Activated naive CD8-positive, alpha-beta T cell treated with anti-CD3 and anti-CD28 coated beads, Interleukin-2, amount 10 ng/mL, durations not matched to agents 7 days and 5 days (primary cell): Measurements from ENCODE around the gene TAGLN2. TPM values are rescaled to one million over a fixed set of nuclear protein-coding genes. Genes with fewer than 3 reads are reported as not detected.

Experiments used
- ATAC-seq: fragments of 150-1000 bp; cut with Tn5 transposase; one replicate; pipeline ENCODE4 v1.10.0; 2021; ENCODE audit warnings: low read depth, moderate library complexity
- POLR2A ChIA-PET: fragments of 350-600 bp; sonication (Branson Sonifier 250); formaldehyde crosslinking; loops from one replicate; lab custom pipeline; 2021; ENCODE audit warnings: antibody characterized with exemption; lab: Charles Lee
- DNase-seq: peaks from one replicate; pipeline ENCODE4 v3.0.0; 2021
- H3K27ac Mint-ChIP-seq: one replicate; pipeline ENCODE4 v1.8.0; 2022; ENCODE audit warnings: mild to moderate bottlenecking, mixed read lengths
- H3K27me3 Mint-ChIP-seq: one replicate; pipeline ENCODE4 v1.8.0; 2022; ENCODE audit warnings: mild to moderate bottlenecking, moderate library complexity, mixed read lengths
- H3K36me3 Mint-ChIP-seq: one replicate; pipeline ENCODE4 v1.8.0; 2021; ENCODE audit warnings: mild to moderate bottlenecking, mixed read lengths
- H3K4me1 Mint-ChIP-seq: one replicate; pipeline ENCODE4 v1.8.0; 2021; ENCODE audit warnings: mixed read lengths
- H3K4me3 Mint-ChIP-seq: one replicate; pipeline ENCODE4 v1.8.0; 2022; ENCODE audit warnings: mild to moderate bottlenecking, moderate library complexity, mixed read lengths
- H3K9me3 Mint-ChIP-seq: one replicate; pipeline ENCODE4 v1.8.0; 2021; ENCODE audit warnings: mixed read lengths
- total RNA-seq, 2 experiments: library from RNA; stranded (reverse); gene quantifications; one replicate each; pipeline ENCODE4 v1.2.3, GENCODE V29; 2021

The TAGLN2 gene
- total RNA-seq, 2 experiments from 2014 or later: 384 to 388 TPM

- no peak for ATAC-seq
- H3K4me1 Mint-ChIP-seq: no peaks in the 10 kb centered on the region
- no peak overlapping the region for H3K4me3 Mint-ChIP-seq
- no peaks in the 10 kb centered on the region for H3K36me3 Mint-ChIP-seq
- POLR2A ChIA-PET: no interaction called here
- no peaks in the 10 kb centered on the region for H3K9me3 Mint-ChIP-seq
- peaks cover 26% of the 10 kb centered on the region for H3K27me3 Mint-ChIP-seq
- no peak for DNase-seq
- no peak overlapping the region for H3K27ac Mint-ChIP-seq
Observed at GRCh38 chr1:159958719-159959380, 33.5 kb upstream of the TAGLN2 start.

GRCh38 chr1:159957824-159958268 lies 32.5 kb upstream of the TAGLN2 start:
- no peaks in the 10 kb centered on the region for H3K9me3 Mint-ChIP-seq
- H3K27me3 Mint-ChIP-seq: peaks cover 24% of the 10 kb centered on the region
- H3K4me3 Mint-ChIP-seq: no peak overlapping the region
- ATAC-seq (no peak), DNase-seq (no peak)
- POLR2A ChIA-PET: no interaction called here
- H3K4me1 Mint-ChIP-seq: no peaks in the 10 kb centered on the region
- no peak overlapping the region for H3K27ac Mint-ChIP-seq
- no peaks in the 10 kb centered on the region for H3K36me3 Mint-ChIP-seq

GRCh38 chr1:159955456-159955855 lies 30.1 kb upstream of the TAGLN2 start:
- no peak overlapping the region for H3K4me3 Mint-ChIP-seq
- ATAC-seq (no peak), DNase-seq (no peak)
- H3K27me3 Mint-ChIP-seq: peaks cover 31% of the 10 kb centered on the region
- peaks cover 2% of the 10 kb centered on the region for H3K4me1 Mint-ChIP-seq
- H3K36me3 Mint-ChIP-seq: no peaks in the 10 kb centered on the region
- no peak overlapping the region for H3K27ac Mint-ChIP-seq
- H3K9me3 Mint-ChIP-seq: no peaks in the 10 kb centered on the region
- POLR2A ChIA-PET: no interaction called here

DNA sequence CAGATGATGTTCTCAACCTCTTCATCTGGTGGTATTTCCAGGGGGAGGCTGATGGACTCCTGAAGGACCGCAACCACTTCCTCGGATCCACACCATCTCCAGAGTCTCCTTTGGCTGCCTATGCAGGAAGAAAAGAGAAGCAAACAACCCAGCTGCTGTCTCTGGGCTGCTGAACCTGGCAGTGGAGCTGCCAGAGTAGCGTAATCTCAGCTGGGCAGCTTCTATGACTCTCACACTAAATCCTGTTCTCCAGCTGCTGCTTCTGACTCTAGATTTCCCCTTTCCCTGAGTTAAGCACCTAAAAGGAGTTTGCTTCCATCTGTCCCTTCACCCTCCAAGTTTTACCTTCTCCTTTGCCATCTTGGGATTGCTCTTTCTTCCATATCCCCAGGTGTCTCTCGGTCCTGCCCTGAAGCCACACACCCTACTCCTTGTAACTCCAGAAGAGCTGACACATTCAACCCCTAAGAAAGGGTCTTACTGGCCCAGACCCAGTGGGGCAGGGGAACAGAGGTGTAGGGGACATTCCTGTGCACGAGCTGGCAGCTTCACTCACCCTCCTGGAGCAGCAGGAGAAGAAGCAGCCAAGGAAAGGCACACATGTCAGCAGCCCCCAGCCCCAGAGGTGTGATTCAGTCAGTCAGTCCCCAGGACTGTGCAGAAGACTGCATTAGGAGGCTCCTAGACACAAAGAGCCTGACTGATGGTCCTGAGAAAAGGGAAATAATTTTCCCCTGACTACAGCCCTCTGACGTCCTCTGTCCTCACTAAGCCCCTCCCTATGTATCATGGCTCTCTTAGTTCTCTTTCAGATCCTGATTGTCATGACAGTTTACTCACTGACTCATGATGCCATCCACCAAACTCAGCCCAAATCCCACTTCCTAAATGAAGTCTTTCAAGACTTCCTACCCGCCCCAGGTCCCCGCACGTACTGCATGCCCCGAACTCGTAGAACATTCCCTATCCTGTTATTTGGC lies 28.5 kb upstream of the TAGLN2 start, which contains the start of gene SLAMF9:
TSS of gene SLAMF9 (minus strand) at position 702 of the 980 bp plus-strand sequence. CDS start at position 602, 100 bp downstream.
- DNase-seq: no peak
- H3K36me3 Mint-ChIP-seq: no peaks in the 10 kb centered on the region
- no peak within 1 kb of the TSS for H3K4me3 Mint-ChIP-seq
- no peak for ATAC-seq
- no peak within 1 kb of the TSS for H3K27ac Mint-ChIP-seq
- POLR2A ChIA-PET: no interaction called here
- H3K27me3 Mint-ChIP-seq: peaks cover 30% of the 10 kb centered on the region
- peaks cover 3% of the 10 kb centered on the region for H3K4me1 Mint-ChIP-seq
- no peaks in the 10 kb centered on the region for H3K9me3 Mint-ChIP-seq

DNA sequence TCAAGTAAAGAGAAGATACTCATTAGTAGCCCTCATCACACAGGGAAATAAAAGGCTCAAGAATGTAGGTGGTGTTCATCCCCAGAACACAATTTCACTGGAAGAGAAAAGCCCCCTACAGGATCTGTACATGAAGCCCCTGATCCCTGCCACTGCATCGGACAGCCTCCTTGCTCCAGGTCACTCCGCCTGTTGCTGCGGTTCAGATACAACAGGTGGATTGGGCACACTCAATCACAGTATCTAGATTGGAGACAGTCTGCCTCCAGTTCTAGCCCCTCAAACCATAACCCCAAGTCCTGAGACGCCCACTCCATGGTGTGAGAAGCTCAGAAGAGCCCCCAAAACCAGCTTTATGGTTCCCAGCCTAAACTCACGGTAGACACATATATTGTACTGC lies 27.6 kb upstream of the TAGLN2 start:
- Mint-ChIP-seq H3K36me3 (no peaks in the 10 kb centered on the region), H3K27me3 (peaks cover 34% of the 10 kb centered on the region), H3K4me3 (no peak overlapping the region), H3K27ac (no peak overlapping the region), H3K4me1 (peaks cover 3% of the 10 kb centered on the region), H3K9me3 (no peaks in the 10 kb centered on the region)
- no peak for DNase-seq
- no peak for ATAC-seq
- POLR2A ChIA-PET: no interaction called here

GRCh38 chr1:159951551-159951950 lies 26.2 kb upstream of the TAGLN2 start:
- H3K27ac Mint-ChIP-seq: peak overlapping the region; percentile 22

DNA sequence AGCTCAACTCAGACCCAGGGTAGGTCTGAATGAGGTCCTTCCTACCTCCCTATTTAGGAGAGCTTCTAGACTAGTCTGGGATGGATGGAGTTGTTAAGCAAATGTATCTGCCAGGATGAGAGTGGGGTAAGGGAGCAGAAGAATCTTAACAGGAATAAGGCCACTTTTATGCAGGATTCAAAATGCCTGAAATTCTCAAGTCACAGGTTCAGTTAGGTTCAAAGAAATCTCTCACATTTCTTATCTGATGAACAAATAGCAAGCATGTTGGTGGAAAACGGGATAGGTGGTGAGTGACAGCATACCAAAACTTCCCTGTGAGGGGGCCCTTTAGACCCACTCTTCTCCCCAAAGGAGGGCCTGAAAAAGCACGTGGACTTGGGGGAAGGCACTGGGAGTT lies 25.7 kb upstream of the TAGLN2 start:
- DNase-seq (no peak), ATAC-seq (no peak)
- Mint-ChIP-seq H3K36me3 (no peaks in the 10 kb centered on the region), H3K4me1 (peaks cover 3% of the 10 kb centered on the region), H3K4me3 (no peak overlapping the region), H3K9me3 (no peaks in the 10 kb centered on the region), H3K27me3 (peaks cover 44% of the 10 kb centered on the region), H3K27ac (no peak overlapping the region)
- POLR2A ChIA-PET: no interaction called here

More at GRCh38 chr1:159951551-159951950, 26.2 kb upstream of the TAGLN2 start:
- Mint-ChIP-seq H3K36me3 (no peaks in the 10 kb centered on the region), H3K9me3 (no peaks in the 10 kb centered on the region), H3K4me3 (no peak overlapping the region), H3K27me3 (peaks cover 39% of the 10 kb centered on the region), H3K4me1 (peaks cover 3% of the 10 kb centered on the region)
- POLR2A ChIA-PET: no interaction called here
- ATAC-seq (no peak), DNase-seq (no peak)

- no peak overlapping the region for H3K4me3 Mint-ChIP-seq
- peaks cover 7% of the 10 kb centered on the region for H3K4me1 Mint-ChIP-seq
- POLR2A ChIA-PET: no interaction called here
- no peak for DNase-seq
- H3K9me3 Mint-ChIP-seq: no peaks in the 10 kb centered on the region
- H3K27ac Mint-ChIP-seq: no peak overlapping the region
- ATAC-seq: no peak
- H3K27me3 Mint-ChIP-seq: peaks cover 47% of the 10 kb centered on the region
- no peaks in the 10 kb centered on the region for H3K36me3 Mint-ChIP-seq
Observed at GRCh38 chr1:159949981-159950381, 24.7 kb upstream of the TAGLN2 start.

GRCh38 chr1:159949123-159949522 lies 23.8 kb upstream of the TAGLN2 start:
- POLR2A ChIA-PET: no interaction called here
- ATAC-seq: no peak
- Mint-ChIP-seq H3K4me1 (peaks cover 10% of the 10 kb centered on the region), H3K4me3 (no peak overlapping the region), H3K27me3 (peaks cover 48% of the 10 kb centered on the region), H3K27ac (no peak overlapping the region), H3K36me3 (no peaks in the 10 kb centered on the region), H3K9me3 (no peaks in the 10 kb centered on the region)
- DNase-seq: no peak

DNA sequence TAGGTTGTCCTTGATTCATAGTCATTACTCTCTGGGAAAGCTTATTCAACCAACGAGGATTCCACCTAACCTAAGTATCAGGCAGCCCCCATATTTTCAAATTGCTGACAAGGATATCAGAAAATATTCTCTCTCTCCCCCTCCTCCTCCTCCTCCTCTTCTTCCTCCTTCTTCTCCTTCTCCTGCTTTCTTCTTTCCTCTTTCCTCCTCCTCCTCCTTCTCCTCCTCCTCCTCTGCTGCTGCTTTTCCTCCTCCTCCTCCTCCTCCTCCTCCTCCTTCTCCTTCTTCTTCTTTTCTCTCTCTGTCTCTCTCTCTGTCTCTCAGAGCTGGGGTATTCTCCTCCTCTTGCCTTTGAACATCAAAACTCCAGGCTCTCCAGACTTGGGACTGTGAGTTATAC lies 22.6 kb upstream of the TAGLN2 start:
- Mint-ChIP-seq H3K9me3 (no peaks in the 10 kb centered on the region), H3K36me3 (no peaks in the 10 kb centered on the region), H3K4me3 (no peak overlapping the region), H3K4me1 (peaks cover 10% of the 10 kb centered on the region), H3K27ac (no peak overlapping the region), H3K27me3 (peaks cover 53% of the 10 kb centered on the region)
- ATAC-seq (no peak), DNase-seq (no peak)
- POLR2A ChIA-PET: no interaction called here

GRCh38 chr1:159946242-159947187 lies 21.2 kb upstream of the TAGLN2 start:
- peaks cover 51% of the 10 kb centered on the region for H3K27me3 Mint-ChIP-seq
- no peak overlapping the region for H3K27ac Mint-ChIP-seq
- DNase-seq (no peak), ATAC-seq (no peak)
- no peaks in the 10 kb centered on the region for H3K36me3 Mint-ChIP-seq
- H3K4me1 Mint-ChIP-seq: peaks cover 10% of the 10 kb centered on the region
- no peaks in the 10 kb centered on the region for H3K9me3 Mint-ChIP-seq
- H3K4me3 Mint-ChIP-seq: peak overlapping the region; percentile 33
- POLR2A ChIA-PET: interaction anchor here (1.3 kb wide), 1 partner anchor 99 kb away, joined by 3 read pairs; no protein-coding TSS in a partner anchor

DNA sequence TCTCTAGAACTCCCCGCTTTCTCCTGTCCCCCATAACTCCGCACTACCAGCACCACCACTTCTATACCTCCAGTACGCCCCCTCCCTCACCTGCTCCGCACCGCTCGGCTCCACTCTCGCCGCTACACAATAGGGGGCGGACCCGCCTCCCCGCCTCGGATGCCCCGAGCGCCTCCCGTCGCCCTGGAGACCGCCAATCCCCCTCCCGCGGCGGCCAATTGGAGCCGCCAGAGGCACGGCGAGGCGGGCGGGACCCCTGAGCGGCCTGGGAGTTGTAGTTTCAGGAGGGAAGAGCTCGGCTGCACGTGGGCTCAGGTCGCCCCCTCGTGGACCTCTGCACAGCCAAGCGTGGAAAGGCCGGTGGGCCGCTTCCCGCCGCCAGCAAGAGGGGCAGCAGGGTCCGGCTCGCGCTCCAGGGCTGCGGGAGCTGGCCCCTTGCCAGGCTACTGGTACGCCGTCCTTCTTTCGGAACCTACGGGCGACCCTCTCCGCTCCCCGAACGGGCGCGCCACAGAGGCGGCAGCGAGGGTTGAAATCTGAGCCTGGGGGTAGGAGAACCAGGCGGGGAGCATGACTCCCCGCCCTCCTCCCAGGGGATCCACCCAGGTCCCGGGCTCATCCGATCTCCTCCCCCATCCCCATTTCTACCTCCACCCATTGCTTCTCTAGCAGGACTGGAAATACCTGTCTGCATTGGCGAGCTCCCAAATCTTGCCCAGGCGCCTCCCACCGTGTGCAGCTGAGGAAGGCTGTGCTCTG lies 20.4 kb upstream of the TAGLN2 start, which contains the start of gene IGSF9:
TSS of gene IGSF9 (minus strand) at position 131 of the 759 bp plus-strand sequence. CDS start 2,159 bp downstream, outside the sequence.
- H3K27me3 Mint-ChIP-seq: peaks cover 51% of the 10 kb centered on the region
- H3K9me3 Mint-ChIP-seq: no peaks in the 10 kb centered on the region
- peak; percentile 92 for ATAC-seq
- peak within 1 kb of the TSS; percentile 44 for H3K27ac Mint-ChIP-seq
- H3K4me3 Mint-ChIP-seq: peak within 1 kb of the TSS; percentile 69
- H3K4me1 Mint-ChIP-seq: peaks cover 10% of the 10 kb centered on the region
- no peaks in the 10 kb centered on the region for H3K36me3 Mint-ChIP-seq
- peak; percentile 74 for DNase-seq
- POLR2A ChIA-PET: interaction anchor here (1.3 kb wide), 1 partner anchor 100 kb away, joined by 3 read pairs; no protein-coding TSS in a partner anchor
